Stomach (tissue), 4 donors: ENCODE measurements around the gene EPOP.

Source experiments
- EP300 ChIP-seq: sonication (generic); formaldehyde crosslinking; IDR thresholded peaks from one replicate; pipeline ENCODE4 v1.6.1; 2017; ENCODE audit warnings: antibody characterized with exemption
- TF ChIP-seq, protein P1 (sequence below), 7 experiments: fragments of 450-650 bp in 4 of 7; fragments of 200-600 bp in 3 of 7; sonication (generic) in 3 of 7; IDR thresholded peaks; one replicate each; pipeline ENCODE4 v1.5.1; 2016 to 2019; ENCODE audit warnings: antibody characterized with exemption in 7 of 7, control low read depth in 2 of 7, mild to moderate bottlenecking in 1 of 7

DNA sequence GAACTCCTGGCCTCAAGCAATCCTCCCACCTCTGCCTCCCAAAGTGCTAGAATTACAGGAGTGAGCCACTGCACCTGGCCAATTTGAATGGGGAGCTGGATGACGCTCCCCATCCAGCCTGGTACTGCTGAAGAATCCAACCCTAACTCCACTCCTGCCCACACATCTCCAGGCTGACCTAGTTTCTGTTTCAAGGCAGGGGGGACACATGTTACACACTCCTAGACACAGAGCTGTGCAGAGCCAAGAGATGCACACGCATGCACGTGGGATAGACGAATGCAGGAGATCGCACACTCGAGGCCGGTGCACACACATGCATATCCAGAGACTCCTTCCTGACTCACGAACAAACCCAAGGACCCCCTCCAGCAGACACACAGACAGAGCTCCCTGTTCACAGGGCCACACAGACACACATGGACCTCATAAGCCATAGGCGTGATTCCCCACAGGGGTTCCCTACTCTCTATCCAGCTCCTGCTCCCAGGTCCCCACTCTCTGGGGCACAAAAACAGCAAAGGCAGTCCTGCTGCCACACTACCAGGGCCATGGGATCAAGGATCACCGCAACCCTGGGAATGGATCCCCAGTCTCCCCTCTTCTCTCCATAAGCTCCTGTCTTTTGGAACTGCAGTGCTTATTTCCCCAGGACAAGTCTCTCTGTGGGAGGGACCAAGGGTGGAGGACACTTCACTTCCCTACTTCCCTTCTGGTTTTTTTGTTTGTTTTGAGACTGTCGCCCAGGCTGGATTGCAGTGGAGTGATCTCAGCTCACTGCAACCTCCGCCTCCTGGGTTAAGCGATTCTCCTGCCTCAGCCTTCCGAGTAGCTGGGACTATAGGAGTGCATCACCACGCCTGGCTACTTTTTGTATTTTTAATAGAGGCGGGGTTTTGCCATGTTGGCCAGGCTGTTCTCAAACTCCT is 14.4 kb downstream of the EPOP start:
- TF ChIP-seq, protein P1, sequence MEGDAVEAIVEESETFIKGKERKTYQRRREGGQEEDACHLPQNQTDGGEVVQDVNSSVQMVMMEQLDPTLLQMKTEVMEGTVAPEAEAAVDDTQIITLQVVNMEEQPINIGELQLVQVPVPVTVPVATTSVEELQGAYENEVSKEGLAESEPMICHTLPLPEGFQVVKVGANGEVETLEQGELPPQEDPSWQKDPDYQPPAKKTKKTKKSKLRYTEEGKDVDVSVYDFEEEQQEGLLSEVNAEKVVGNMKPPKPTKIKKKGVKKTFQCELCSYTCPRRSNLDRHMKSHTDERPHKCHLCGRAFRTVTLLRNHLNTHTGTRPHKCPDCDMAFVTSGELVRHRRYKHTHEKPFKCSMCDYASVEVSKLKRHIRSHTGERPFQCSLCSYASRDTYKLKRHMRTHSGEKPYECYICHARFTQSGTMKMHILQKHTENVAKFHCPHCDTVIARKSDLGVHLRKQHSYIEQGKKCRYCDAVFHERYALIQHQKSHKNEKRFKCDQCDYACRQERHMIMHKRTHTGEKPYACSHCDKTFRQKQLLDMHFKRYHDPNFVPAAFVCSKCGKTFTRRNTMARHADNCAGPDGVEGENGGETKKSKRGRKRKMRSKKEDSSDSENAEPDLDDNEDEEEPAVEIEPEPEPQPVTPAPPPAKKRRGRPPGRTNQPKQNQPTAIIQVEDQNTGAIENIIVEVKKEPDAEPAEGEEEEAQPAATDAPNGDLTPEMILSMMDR (IDR thresholded peaks at IDR 0.05), result no peak
- TF ChIP-seq EP300, result no peak
